Mesenchymal stem cell (in vitro differentiated cells and primary cell): Measurements from ENCODE around the gene GLP2R.

ENCODE experiments used
- DNase-seq: peaks from one replicate; pipeline ENCODE4 v3.0.0-alpha.2; 2013
- H2AFZ ChIP-seq: one replicate; pipeline ENCODE4 v1.6.1; 2013; ENCODE audit warnings: low read depth, mild to moderate bottlenecking, control low read depth, inconsistent platforms, low read length, moderate library complexity
- H2AK5ac ChIP-seq: 2 replicates; pipeline ENCODE4 v1.6.1; 2013; ENCODE audit warnings: low read length, moderate library complexity, mild to moderate bottlenecking, inconsistent platforms; ENCODE audit not compliant: severe bottlenecking
- H2BK120ac ChIP-seq: one replicate; pipeline ENCODE4 v1.6.1; 2013; ENCODE audit warnings: low read depth, mild to moderate bottlenecking, inconsistent platforms, low read length, moderate library complexity
- H2BK12ac ChIP-seq, 2 experiments: one replicate each; pipeline ENCODE4 v1.6.1; 2013; ENCODE audit warnings: inconsistent platforms in 2 of 2, low read length in 2 of 2, mild to moderate bottlenecking in 2 of 2, moderate library complexity in 2 of 2, control low read depth in 1 of 2
- H2BK15ac ChIP-seq: one replicate; pipeline ENCODE4 v1.6.1; 2013; ENCODE audit warnings: mild to moderate bottlenecking, low read depth, inconsistent platforms; ENCODE audit not compliant: poor library complexity, severe bottlenecking
- H2BK5ac ChIP-seq: 2 replicates; pipeline ENCODE4 v1.6.1; 2013; ENCODE audit warnings: low read depth, mild to moderate bottlenecking, low read length, control low read depth, inconsistent platforms; ENCODE audit not compliant: poor library complexity, severe bottlenecking
- H3K14ac ChIP-seq, 2 experiments: one replicate each; pipeline ENCODE4 v1.6.1; 2013; ENCODE audit warnings: inconsistent platforms in 2 of 2, low read length in 2 of 2, control low read depth in 1 of 2, mild to moderate bottlenecking in 1 of 2, moderate library complexity in 1 of 2
- H3K18ac ChIP-seq, 2 experiments: one replicate each; pipeline ENCODE4 v1.6.1; 2013; ENCODE audit warnings: inconsistent platforms in 2 of 2, low read length in 2 of 2, control low read depth in 1 of 2, low read depth in 1 of 2, mild to moderate bottlenecking in 1 of 2
- H3K23ac ChIP-seq, 2 experiments: one replicate each; pipeline ENCODE4 v1.6.1; 2013; ENCODE audit warnings: inconsistent platforms in 2 of 2, low read length in 2 of 2, mild to moderate bottlenecking in 2 of 2, moderate library complexity in 2 of 2, control low read depth in 1 of 2
- H3K27ac ChIP-seq: 2 replicates; pipeline ENCODE4 v1.5.1; 2013; ENCODE audit warnings: mild to moderate bottlenecking, moderate library complexity, low read length, control low read depth, inconsistent platforms; ENCODE audit not compliant: poor library complexity, severe bottlenecking
- H3K27me3 ChIP-seq, 2 experiments: 2 replicates each; pipeline versions ENCODE4 v1.6.1 to v1.7.0; 2013; ENCODE audit warnings: low read length in 2 of 2, mild to moderate bottlenecking in 2 of 2, moderate library complexity in 2 of 2, control low read depth in 1 of 2, inconsistent platforms in 1 of 2; ENCODE audit not compliant: control insufficient read depth in 1 of 2, insufficient read depth in 1 of 2
- H3K36me3 ChIP-seq, 2 experiments: 2 replicates each; pipeline versions ENCODE4 v1.6.1 to v1.7.0; 2013; ENCODE audit warnings: low read length in 2 of 2, control low read depth in 1 of 2, inconsistent platforms in 1 of 2, low read depth in 1 of 2, mild to moderate bottlenecking in 1 of 2; ENCODE audit not compliant: insufficient read depth in 2 of 2, control insufficient read depth in 1 of 2
- H3K4ac ChIP-seq, 2 experiments: one replicate each; pipeline ENCODE4 v1.6.1; 2013; ENCODE audit warnings: inconsistent platforms in 2 of 2, low read length in 2 of 2, mild to moderate bottlenecking in 2 of 2, moderate library complexity in 2 of 2, control low read depth in 1 of 2, low read depth in 1 of 2
- H3K4me1 ChIP-seq: 2 replicates; pipeline ENCODE4 v1.6.1; 2013; ENCODE audit warnings: low read depth, low read length, control low read depth; ENCODE audit not compliant: control insufficient read depth, insufficient read depth
- H3K4me2 ChIP-seq: 2 replicates; pipeline ENCODE4 v1.6.1; 2013; ENCODE audit warnings: low read length, mild to moderate bottlenecking, inconsistent platforms; ENCODE audit not compliant: poor library complexity, severe bottlenecking
- H3K4me3 ChIP-seq, 2 experiments: 2 replicates each; pipeline versions ENCODE4 v1.5.1 to v1.7.0; 2013; ENCODE audit warnings: low read length in 2 of 2, mild to moderate bottlenecking in 2 of 2, control low read depth in 1 of 2, low read depth in 1 of 2; ENCODE audit not compliant: insufficient read depth in 1 of 2
- H3K79me1 ChIP-seq: replicated peaks from 2 replicates; pipeline ENCODE4 v1.6.1; 2013; ENCODE audit warnings: mild to moderate bottlenecking, control low read depth, low read length, inconsistent platforms; ENCODE audit not compliant: poor library complexity, severe bottlenecking
- H3K9ac ChIP-seq: 2 replicates; pipeline ENCODE4 v1.7.0; 2013; ENCODE audit warnings: mild to moderate bottlenecking, low read length, moderate library complexity
- H3K9me3 ChIP-seq: 2 replicates; pipeline ENCODE4 v1.7.0; 2013; ENCODE audit warnings: mild to moderate bottlenecking, low read length; ENCODE audit not compliant: control insufficient read depth
- H4K8ac ChIP-seq: one replicate; pipeline ENCODE4 v1.6.1; 2013; ENCODE audit warnings: inconsistent platforms, mild to moderate bottlenecking, low read length, moderate library complexity
- H4K91ac ChIP-seq: one replicate; pipeline ENCODE4 v1.6.1; 2013; ENCODE audit warnings: mild to moderate bottlenecking, low read length, inconsistent platforms
- WGBS: methylation state at CpG from one replicate; pipeline ENCODE4 v1.1.7; 2013; ENCODE audit warnings: mixed read lengths; 5-methylcytosine and 5-hydroxymethylcytosine counted together

GLP2R gene

GRCh38 chr17:9811537-9811936 is 14.2 kb upstream of the GLP2R start:
- 52% methylated on average over 11 of the region's 11 CpGs for WGBS
- H3K27me3 ChIP-seq: peaks cover 0 to 15% of the 10 kb centered on the region in 2 experiments
- no peaks in the 10 kb centered on the region for H3K79me1 ChIP-seq
- H2BK5ac ChIP-seq: no peak overlapping the region
- H3K14ac ChIP-seq: no peak overlapping the region
- no peak overlapping the region for H2BK15ac ChIP-seq
- no peak overlapping the region for H3K4ac ChIP-seq
- H3K9ac ChIP-seq: no peak overlapping the region
- H3K23ac ChIP-seq: no peak overlapping the region
- DNase-seq: no peak
- no peak overlapping the region for H3K4me2 ChIP-seq
- H2BK12ac ChIP-seq: no peak overlapping the region
- H4K91ac ChIP-seq: no peak overlapping the region
- no peaks in the 10 kb centered on the region for H3K4me1 ChIP-seq
- no peak overlapping the region for H4K8ac ChIP-seq
- no peaks in the 10 kb centered on the region for H3K9me3 ChIP-seq
- no peak overlapping the region for H2AFZ ChIP-seq
- H2BK120ac ChIP-seq: no peak overlapping the region
- no peak overlapping the region for H3K18ac ChIP-seq
- no peaks in the 10 kb centered on the region for H3K36me3 ChIP-seq
- no peak overlapping the region for H3K27ac ChIP-seq
- H3K4me3 ChIP-seq: no peak overlapping the region
- no peak overlapping the region for H2AK5ac ChIP-seq

GRCh38 chr17:9813166-9813565 is 12.6 kb upstream of the GLP2R start:
- H2BK12ac ChIP-seq: no peak overlapping the region
- WGBS: 91% methylated on average over 7 of the region's 9 CpGs
- no peak overlapping the region for H2BK15ac ChIP-seq
- no peak overlapping the region for H2AK5ac ChIP-seq
- H3K36me3 ChIP-seq: no peaks in the 10 kb centered on the region
- H3K4ac ChIP-seq: no peak overlapping the region
- H4K8ac ChIP-seq: no peak overlapping the region
- no peak overlapping the region for H3K4me3 ChIP-seq
- H3K4me2 ChIP-seq: no peak overlapping the region
- no peak overlapping the region for H3K14ac ChIP-seq
- H3K27ac ChIP-seq: no peak overlapping the region
- H2AFZ ChIP-seq: no peak overlapping the region
- H4K91ac ChIP-seq: no peak overlapping the region
- peaks cover 0 to 19% of the 10 kb centered on the region in 2 experiments for H3K27me3 ChIP-seq
- no peaks in the 10 kb centered on the region for H3K4me1 ChIP-seq
- no peaks in the 10 kb centered on the region for H3K9me3 ChIP-seq
- H2BK5ac ChIP-seq: no peak overlapping the region
- no peak overlapping the region for H3K18ac ChIP-seq
- H3K79me1 ChIP-seq: no peaks in the 10 kb centered on the region
- no peak for DNase-seq
- no peak overlapping the region for H3K23ac ChIP-seq
- no peak overlapping the region for H3K9ac ChIP-seq
- no peak overlapping the region for H2BK120ac ChIP-seq

GRCh38 chr17:9814337-9814945 is 11.3 kb upstream of the GLP2R start:
- Histone ChIP-seq H3K27me3 (peaks cover 0 to 15% of the 10 kb centered on the region in 2 experiments), H3K4me3 (no peak overlapping the region), H2AFZ (no peak overlapping the region), H3K27ac (no peak overlapping the region), H3K4ac (no peak overlapping the region), H3K9me3 (no peaks in the 10 kb centered on the region), H2BK12ac (no peak overlapping the region), H3K4me2 (no peak overlapping the region), H3K9ac (no peak overlapping the region), H3K36me3 (no peaks in the 10 kb centered on the region), H4K8ac (no peak overlapping the region), H3K23ac (no peak overlapping the region), H2BK15ac (no peak overlapping the region), H3K18ac (no peak overlapping the region), H3K79me1 (no peaks in the 10 kb centered on the region), H3K4me1 (no peaks in the 10 kb centered on the region), H2BK5ac (no peak overlapping the region), H4K91ac (no peak overlapping the region), H2AK5ac (no peak overlapping the region), H3K14ac (no peak overlapping the region), H2BK120ac (no peak overlapping the region)
- no peak for DNase-seq
- 83% methylated on average over 14 of the region's 14 CpGs for WGBS

GRCh38 chr17:9816472-9816871 is 9.3 kb upstream of the GLP2R start:
- no peak overlapping the region for H3K4me3 ChIP-seq
- H3K14ac ChIP-seq: no peak overlapping the region
- no peak for DNase-seq
- H2BK5ac ChIP-seq: no peak overlapping the region
- no peak overlapping the region for H2AK5ac ChIP-seq
- H2BK12ac ChIP-seq: no peak overlapping the region
- H3K36me3 ChIP-seq: no peaks in the 10 kb centered on the region
- H3K4me1 ChIP-seq: no peaks in the 10 kb centered on the region
- no peak overlapping the region for H2AFZ ChIP-seq
- H2BK120ac ChIP-seq: no peak overlapping the region
- H3K18ac ChIP-seq: no peak overlapping the region
- H3K4me2 ChIP-seq: no peak overlapping the region
- no peak overlapping the region for H2BK15ac ChIP-seq
- H3K27me3 ChIP-seq: peaks cover 0 to 17% of the 10 kb centered on the region in 2 experiments
- H3K9ac ChIP-seq: no peak overlapping the region
- H3K23ac ChIP-seq: no peak overlapping the region
- no peaks in the 10 kb centered on the region for H3K9me3 ChIP-seq
- H4K8ac ChIP-seq: no peak overlapping the region
- no peak overlapping the region for H4K91ac ChIP-seq
- WGBS: 51% methylated on average over 10 of the region's 10 CpGs
- no peak overlapping the region for H3K4ac ChIP-seq
- no peak overlapping the region for H3K27ac ChIP-seq
- no peaks in the 10 kb centered on the region for H3K79me1 ChIP-seq
